Kidney (tissue), 14 donors: ENCODE measurements around the gene WASL. TPM values are rescaled to one million over a fixed set of nuclear protein-coding genes. Genes with fewer than 3 reads are reported as not detected.

Experiments used
- DNase-seq, 5 donors: peaks; one replicate each; pipeline ENCODE4 v3.0.0-alpha.2; 2013 to 2020
- FAIRE-seq: peaks from 2 replicates; lab custom pipeline; 2012; peaks lifted over from hg19 to GRCh38; lab: Jason Lieb, UNC
- H3K27ac ChIP-seq, 2 donors: one replicate each; pipeline ENCODE4 v1.7.0; 2013; ENCODE audit warnings: low read depth in 2 of 2, low read length in 2 of 2, inconsistent platforms in 1 of 2
- H3K27me3 ChIP-seq: one replicate; pipeline ENCODE4 v1.7.1; 2013; ENCODE audit warnings: low read length, inconsistent platforms; ENCODE audit not compliant: control insufficient read depth, insufficient read depth
- H3K36me3 ChIP-seq, 3 donors: one replicate each; pipeline versions ENCODE4 v1.7.0 to v1.7.1; 2013; ENCODE audit warnings: low read length in 3 of 3, control low read depth in 1 of 3, inconsistent platforms in 1 of 3; ENCODE audit not compliant: insufficient read depth in 3 of 3, control insufficient read depth in 2 of 3
- H3K4me1 ChIP-seq, 3 donors: one replicate each; pipeline versions ENCODE4 v1.7.0 to v1.7.1; 2013; ENCODE audit warnings: low read length in 3 of 3, inconsistent platforms in 1 of 3, low read depth in 1 of 3; ENCODE audit not compliant: control insufficient read depth in 2 of 3, insufficient read depth in 2 of 3
- H3K4me3 ChIP-seq, 3 donors: one replicate each; pipeline versions ENCODE4 v1.7.0 to v1.8.1; 2013; ENCODE audit warnings: low read length in 3 of 3, control low read depth in 1 of 3, inconsistent platforms in 1 of 3
- H3K9ac ChIP-seq, 3 donors: one replicate each; pipeline versions ENCODE4 v1.7.0 to v1.7.1; 2013; ENCODE audit warnings: low read length in 3 of 3, control low read depth in 1 of 3, inconsistent platforms in 1 of 3
- H3K9me3 ChIP-seq, 3 donors: one replicate each; pipeline versions ENCODE4 v1.7.0 to v1.7.1; 2013; ENCODE audit warnings: low read length in 3 of 3, control low read depth in 1 of 3, inconsistent platforms in 1 of 3; ENCODE audit not compliant: control insufficient read depth in 2 of 3, insufficient read depth in 1 of 3
- CTCF ChIP-seq: IDR thresholded peaks from 3 replicates; pipeline ENCODE4 v1.5.1; 2012; ENCODE audit warnings: mild to moderate bottlenecking, moderate library complexity, borderline replicate concordance; ENCODE audit not compliant: insufficient read depth; ENCODE audit errors: extremely low read depth
- intact Hi-C: fragments of 100-400 bp; cut with DNase I; formaldehyde crosslinking; loops from one replicate; pipeline ENCODE4 v1.11.1; 2022
- polyA plus RNA-seq: library from polyadenylated mRNA; stranded (reverse); fragments of 350-450 nt; fragmentation: Illumina TruSeq; extraction: RNeasy Lipid Tissue Mini Kit (QIAGEN cat#74804); gene quantifications from one replicate; pipeline ENCODE4 v1.2.3, GENCODE V29; 2014; ENCODE audit warnings: low read depth, low replicate concordance; ENCODE audit not compliant: insufficient read depth
- total RNA-seq: library from RNA; stranded (reverse); fragmentation: NEBNext Ultra II Directional; extraction: Animal tissue kit (Norgen Biotek cat#: 25700); gene quantifications from one replicate; pipeline ENCODE4 v1.2.1, GENCODE V29; 2021
- donor health status: control.
- donor health status: control.
- donor health status: control.
- donor health status: control.
- donor health status: control.
- donor health status: DM: yes; HTN: yes; CAD: no.
- donor health status: Normal renal cell carcinoma (clear cell type).

WASL gene
- total and polyA plus RNA-seq, 2 donors from 2014 or later: 28.7 to 50.4 TPM

- DNase-seq (no peak), FAIRE-seq (no peak)
- intact Hi-C loops: no loop called here
- Histone ChIP-seq H3K36me3 (no peaks in the 10 kb centered on the region), H3K4me1 (peaks cover 0 to 2% (median 0%) of the 10 kb centered on the region in 3 donors), H3K27me3 (no peaks in the 10 kb centered on the region), H3K9ac (no peak overlapping the region), H3K4me3 (no peak overlapping the region), H3K9me3 (no peaks in the 10 kb centered on the region), H3K27ac (no peak overlapping the region)
- TF ChIP-seq CTCF: no peak
These were observed 109.2 kb downstream of the WASL start for GRCh38 chr7:123639631-123640030.

GRCh38 chr7:123637878-123638277, 110.9 kb downstream of the WASL start:
- FAIRE-seq (no peak), DNase-seq (no peak)
- H3K27me3 ChIP-seq: no peaks in the 10 kb centered on the region
- intact Hi-C loops: no loop called here
- no peak overlapping the region for H3K27ac ChIP-seq
- H3K36me3 ChIP-seq: no peaks in the 10 kb centered on the region
- no peaks in the 10 kb centered on the region for H3K9me3 ChIP-seq
- H3K4me1 ChIP-seq: no peaks in the 10 kb centered on the region
- no peak for TF ChIP-seq CTCF
- H3K9ac ChIP-seq: no peak overlapping the region
- no peak overlapping the region for H3K4me3 ChIP-seq

DNA sequence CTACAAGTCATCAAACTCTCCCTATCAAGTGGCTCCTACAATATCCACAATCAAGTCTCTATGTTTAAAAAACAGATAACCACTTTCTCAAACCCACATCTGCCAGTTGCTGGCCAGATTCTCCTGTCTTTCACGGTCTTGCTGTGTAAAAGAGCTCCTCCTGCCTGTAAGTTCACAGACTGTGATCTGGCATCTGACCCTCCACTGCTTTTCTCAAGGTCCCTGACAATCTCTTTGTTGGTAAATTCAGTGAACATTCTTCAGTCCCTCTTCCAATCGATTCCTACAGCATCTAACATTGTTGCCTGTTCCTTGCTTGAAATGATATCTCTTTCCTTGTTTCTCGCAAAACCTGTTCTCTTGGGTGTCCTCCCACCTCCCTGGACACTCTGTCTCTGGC, 111.6 kb downstream of the WASL start:
- no peak overlapping the region for H3K27ac ChIP-seq
- H3K4me3 ChIP-seq: no peak overlapping the region
- DNase-seq (no peak), FAIRE-seq (no peak)
- H3K27me3 ChIP-seq: no peaks in the 10 kb centered on the region
- no peaks in the 10 kb centered on the region for H3K36me3 ChIP-seq
- H3K9me3 ChIP-seq: no peaks in the 10 kb centered on the region
- H3K4me1 ChIP-seq: no peaks in the 10 kb centered on the region
- no peak for TF ChIP-seq CTCF
- H3K9ac ChIP-seq: no peak overlapping the region
- intact Hi-C loops: no loop called here
